Measurements from ENCODE around the gene CA5A. TPM values are rescaled to one million over a fixed set of nuclear protein-coding genes. Genes with fewer than 3 reads are reported as not detected.

Gene CA5A
- total and polyA plus RNA-seq, 2 donors, result 0.05 to 0.09 TPM

Other genes starting within 250 kb of the CA5A start
- 30.0 TPM for gene KLHDC4, start 170.5 kb downstream of the CA5A start, total RNA-seq
- 58.3 TPM for gene KLHDC4, start 170.5 kb downstream of the CA5A start, polyA plus RNA-seq
- gene SLC7A5, start 67.0 kb downstream of the CA5A start, total RNA-seq, result 4.3 TPM
- 6.6 TPM for gene SLC7A5, start 67.0 kb downstream of the CA5A start, polyA plus RNA-seq
- gene BANP, start 14.9 kb upstream of the CA5A start, total RNA-seq, result 29.7 TPM
- 27.0 TPM for gene BANP, start 14.9 kb upstream of the CA5A start, polyA plus RNA-seq